ENCODE results near the gene PLA2G12B.

Gene PLA2G12B

GRCh38 chr10:72886621-72887020, 68.0 kb downstream of the PLA2G12B start:
- H3K4me3 ChIP-seq (ENCODE audit: low read depth, low read length): no peak overlapping the region
- in situ Hi-C loops (cut with HindIII; ENCODE audit: low sequenced_read_pairs): no loop called here
- no peak for TF ChIP-seq CTCF (IDR thresholded peaks at IDR 0.05; ENCODE audit: low read depth, low read length, missing control alignments)

GRCh38 chr10:72885953-72886352, 68.7 kb downstream of the PLA2G12B start:
- in situ Hi-C loops (cut with HindIII; ENCODE audit: low sequenced_read_pairs): no loop called here
- no peak for TF ChIP-seq CTCF (IDR thresholded peaks at IDR 0.05; ENCODE audit: low read depth, low read length, missing control alignments)
- no peak overlapping the region for H3K4me3 ChIP-seq (ENCODE audit: low read depth, low read length)
- no peak for DNase-seq (ENCODE audit: low read depth)

More at GRCh38 chr10:72886621-72887020, 68.0 kb downstream of the PLA2G12B start:
- no peak for DNase-seq (ENCODE audit: low read depth)

Measured in astrocyte of the cerebellum (primary cell).